GM12892 (cell line): ENCODE results near the gene NPIPA1. TPM values are rescaled to one million over a fixed set of nuclear protein-coding genes. Genes with fewer than 3 reads are reported as not detected.
"Not testable (repeated sequence)": the region's sequence is repeated elsewhere in the genome, so short reads cannot be mapped to it uniquely, and the experiment has no call there.

Experiments used
- DNase-seq: peaks from one replicate; pipeline ENCODE4 v3.0.0; 2011; ENCODE audit not compliant: insufficient read length
- FAIRE-seq: peaks from 2 replicates; lab custom pipeline; 2011; peaks lifted over from hg19 to GRCh38; lab: Jason Lieb, UNC
- polyA plus RNA-seq: library from polyadenylated mRNA; unstranded; fragments of >200 nt; gene quantifications from one replicate; pipeline ENCODE4 v1.2.1, GENCODE V29; 2012; ENCODE audit warnings: missing spikeins, inconsistent platforms; ENCODE audit not compliant: missing spikeins

The NPIPA1 gene
- polyA plus RNA-seq = 45.8 TPM

GRCh38 chr16:14937143-14937542 is at the start of gene NPIPA1:
NPIPA1 (plus strand) TSS chr16:14937443; CDS start chr16:14937443, 0 bp downstream.
- not testable (repeated sequence) for FAIRE-seq, DNase-seq

GRCh38 chr16:14892111-14892510 is 45.1 kb upstream of the NPIPA1 start:
- not testable (repeated sequence) for DNase-seq, FAIRE-seq

DNA sequence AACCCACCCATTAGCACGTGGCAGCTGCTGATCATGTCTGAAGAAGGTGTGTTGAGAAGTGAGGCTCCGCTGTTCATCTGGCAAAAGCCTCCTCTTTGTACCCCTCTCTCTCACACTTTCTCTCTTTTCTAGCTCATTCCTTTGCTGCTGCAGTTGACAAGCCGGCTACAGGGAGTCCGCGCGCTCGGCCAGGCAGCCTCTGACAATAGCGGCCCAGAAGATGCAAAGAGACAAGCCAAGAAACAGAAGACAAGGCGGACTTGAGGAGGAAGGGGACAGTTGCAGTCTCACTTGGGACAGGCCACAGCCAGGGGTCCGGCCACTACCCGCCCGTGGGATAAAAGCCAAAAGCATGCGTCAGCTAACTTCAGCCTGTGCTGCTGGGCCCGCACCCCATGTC is 41.9 kb upstream of the NPIPA1 start:
- not testable (repeated sequence) for FAIRE-seq, DNase-seq

DNA sequence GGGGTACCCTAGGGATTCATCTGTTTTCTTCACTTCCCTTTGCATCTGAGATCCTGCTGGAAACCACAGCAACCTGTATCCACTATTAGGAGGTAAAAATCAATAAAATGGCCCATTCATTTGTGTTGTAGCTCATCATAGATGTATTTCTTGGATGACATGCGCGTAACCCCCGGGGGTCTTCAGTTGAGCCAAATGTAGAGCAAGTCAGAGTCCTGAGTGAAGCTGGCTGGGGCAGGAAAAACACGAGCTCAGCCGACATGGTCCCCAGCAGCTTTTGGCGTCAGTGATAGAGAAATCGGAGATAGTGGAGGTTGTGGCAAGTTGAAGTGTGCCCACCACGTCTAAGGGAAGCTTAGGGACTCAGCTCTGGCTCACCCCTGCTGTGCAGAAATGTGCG is 41.2 kb upstream of the NPIPA1 start:
- not testable (repeated sequence) for DNase-seq, FAIRE-seq

DNA sequence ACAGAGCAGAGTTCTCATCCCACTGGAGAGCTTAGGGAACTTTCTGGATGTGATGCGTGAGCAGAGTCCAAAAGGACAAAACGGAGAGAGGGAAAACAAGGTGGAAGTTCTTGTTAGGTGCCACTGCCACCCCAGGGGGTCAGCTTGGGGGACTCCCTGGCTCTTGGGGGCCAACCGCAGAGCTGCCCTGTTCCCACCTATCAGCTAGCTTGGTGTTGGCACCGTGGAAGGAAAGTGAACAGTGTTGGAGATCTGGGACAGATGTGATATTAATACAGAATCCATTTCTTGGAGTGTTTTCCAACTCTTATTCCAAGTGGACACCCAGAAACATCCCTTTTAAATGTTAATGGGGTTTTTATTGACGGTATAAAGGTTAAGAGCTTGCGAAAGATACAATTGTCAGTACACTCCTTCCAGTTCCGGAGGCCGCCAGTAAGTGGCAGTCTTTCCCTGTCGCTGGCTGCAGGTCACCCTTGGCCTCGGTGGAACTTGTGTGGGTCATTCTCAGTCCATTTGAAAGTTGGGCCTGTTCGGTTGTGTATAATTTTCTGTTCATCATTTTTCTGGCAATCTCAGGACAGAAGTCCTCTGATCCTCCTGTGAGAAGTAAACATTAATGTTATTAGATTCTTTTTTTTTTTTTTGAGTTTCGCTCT is 40.1 kb upstream of the NPIPA1 start:
- not testable (repeated sequence) for DNase-seq, FAIRE-seq

GRCh38 chr16:14898162-14898561 is 39.1 kb upstream of the NPIPA1 start:
- DNase-seq, FAIRE-seq: not testable (repeated sequence)

- FAIRE-seq, DNase-seq: not testable (repeated sequence)
These were observed 33.9 kb upstream of the NPIPA1 start for GRCh38 chr16:14903191-14903957.

GRCh38 chr16:14909744-14910143 is 27.5 kb upstream of the NPIPA1 start:
- FAIRE-seq, DNase-seq: not testable (repeated sequence)

GRCh38 chr16:14910833-14911629 is 26.2 kb upstream of the NPIPA1 start:
- not testable (repeated sequence) for FAIRE-seq, DNase-seq

- not testable (repeated sequence) for DNase-seq, FAIRE-seq
These were observed 25.3 kb upstream of the NPIPA1 start for GRCh38 chr16:14911954-14912353.

- DNase-seq, FAIRE-seq: not testable (repeated sequence)
These were observed 24.7 kb upstream of the NPIPA1 start for GRCh38 chr16:14912588-14912987.

GRCh38 chr16:14918504-14918903 is 18.7 kb upstream of the NPIPA1 start:
- DNase-seq, FAIRE-seq: not testable (repeated sequence)

DNA sequence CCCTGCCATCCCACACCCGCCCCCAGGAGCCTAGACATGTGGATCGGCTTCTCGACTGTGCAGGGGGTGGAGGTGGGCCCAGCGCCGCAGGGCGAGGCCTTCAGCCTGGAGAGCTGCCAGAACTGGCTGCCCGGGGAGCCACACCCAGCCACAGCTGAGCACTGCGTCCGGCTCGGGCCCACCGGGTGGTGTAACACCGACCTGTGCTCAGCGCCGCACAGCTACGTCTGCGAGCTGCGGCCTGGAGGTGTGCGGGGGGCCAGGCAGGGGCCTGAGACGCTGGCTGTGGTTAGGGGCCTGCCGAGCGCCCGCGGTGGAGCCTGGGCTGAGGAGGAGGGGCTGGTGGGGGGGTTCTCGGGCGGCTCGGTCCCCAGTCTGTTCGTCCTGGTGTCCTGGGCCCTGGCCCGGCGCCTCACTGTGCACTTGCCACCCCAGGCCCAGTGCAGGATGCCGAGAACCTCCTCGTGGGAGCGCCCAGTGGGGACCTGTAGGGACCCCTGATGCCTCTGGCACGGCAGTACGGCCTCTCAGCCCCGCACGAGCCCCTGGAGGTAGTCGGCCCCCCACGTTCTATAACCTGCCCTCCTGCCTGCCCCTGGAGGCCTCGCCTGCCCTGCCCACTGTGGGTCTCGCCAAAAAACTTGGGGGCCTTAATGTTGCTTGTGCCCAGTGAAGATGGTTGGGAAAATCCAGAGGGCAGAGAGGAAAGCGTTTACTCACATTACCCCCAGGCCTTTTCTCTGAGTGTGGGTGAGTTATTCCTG is 17.2 kb upstream of the NPIPA1 start:
- FAIRE-seq = not testable (repeated sequence)

GRCh38 chr16:14922285-14922684 is 15.0 kb upstream of the NPIPA1 start:
- DNase-seq, FAIRE-seq: not testable (repeated sequence)

More for the DNA sequence above, 17.2 kb upstream of the NPIPA1 start:
- not testable (repeated sequence) for DNase-seq

DNA sequence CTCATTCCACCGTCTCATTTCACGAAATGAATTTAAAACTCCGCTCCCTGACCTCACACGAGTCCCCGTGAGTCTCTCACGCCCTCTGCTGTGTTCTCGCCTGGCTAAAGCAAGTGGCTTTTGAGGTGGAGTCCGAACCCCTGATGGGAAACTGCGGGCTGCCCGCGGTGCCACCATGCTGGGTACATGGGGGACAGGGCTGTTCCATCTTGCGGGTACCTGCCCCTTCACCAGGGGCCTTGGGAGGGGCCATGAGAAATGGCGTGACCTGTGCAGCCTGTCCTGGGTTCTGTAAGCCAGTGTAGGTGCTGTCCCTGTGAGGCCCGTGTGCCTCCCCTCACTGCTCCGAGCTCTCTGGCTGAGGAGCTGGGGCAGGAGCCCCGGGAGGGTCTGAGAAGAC is 14.3 kb upstream of the NPIPA1 start:
- not testable (repeated sequence) for DNase-seq, FAIRE-seq

GRCh38 chr16:14923394-14924088 is 13.7 kb upstream of the NPIPA1 start:
- DNase-seq, FAIRE-seq: not testable (repeated sequence)

GRCh38 chr16:14924359-14924758 is 12.9 kb upstream of the NPIPA1 start:
- not testable (repeated sequence) for FAIRE-seq, DNase-seq

DNA sequence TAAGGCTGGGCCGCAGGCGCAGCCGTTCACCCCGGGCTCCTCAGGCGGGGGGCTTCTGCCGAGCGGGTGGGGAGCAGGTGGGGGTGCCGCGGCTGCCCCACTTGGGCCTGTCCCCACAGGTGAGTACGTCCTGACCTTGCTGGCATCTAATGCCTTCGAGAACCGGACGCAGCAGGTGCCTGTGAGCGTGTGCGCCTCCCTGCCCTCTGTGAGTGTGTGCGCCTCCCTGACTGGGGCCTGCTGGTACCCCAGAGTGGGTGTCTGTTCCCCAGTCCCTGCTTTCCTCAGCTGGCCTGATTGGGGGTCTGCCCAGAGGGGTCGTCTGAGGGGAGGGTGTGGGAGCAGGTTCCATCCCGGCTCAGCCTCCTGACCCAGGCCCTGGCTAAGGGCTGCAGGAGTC is 12.3 kb upstream of the NPIPA1 start:
- FAIRE-seq, DNase-seq: not testable (repeated sequence)
